Rectal smooth muscle tissue (tissue), 1 donor: ENCODE results near the gene STUM.

Source experiments
- H3K27ac ChIP-seq: one replicate; pipeline ENCODE4 v1.7.0; 2013; ENCODE audit warnings: low read depth, low read length, inconsistent platforms
- H3K27me3 ChIP-seq: one replicate; pipeline ENCODE4 v1.7.0; 2013; ENCODE audit warnings: low read length; ENCODE audit not compliant: control insufficient read depth, insufficient read depth
- H3K36me3 ChIP-seq: one replicate; pipeline ENCODE4 v1.7.0; 2013; ENCODE audit warnings: low read length; ENCODE audit not compliant: control insufficient read depth, insufficient read depth
- H3K4me1 ChIP-seq: one replicate; pipeline ENCODE4 v1.7.0; 2013; ENCODE audit warnings: low read length; ENCODE audit not compliant: control insufficient read depth, insufficient read depth
- H3K4me3 ChIP-seq: one replicate; pipeline ENCODE4 v1.7.0; 2013; ENCODE audit warnings: low read length
- H3K9ac ChIP-seq: one replicate; pipeline ENCODE4 v1.7.0; 2013; ENCODE audit warnings: low read length

The STUM gene

GRCh38 chr1:226523646-226524406 lies 24.7 kb upstream of the STUM start:
- H3K27ac ChIP-seq, result no peak overlapping the region
- no peaks in the 10 kb centered on the region for H3K4me1 ChIP-seq
- no peak overlapping the region for H3K4me3 ChIP-seq
- H3K27me3 ChIP-seq, result no peaks in the 10 kb centered on the region
- H3K9ac ChIP-seq, result no peak overlapping the region
- H3K36me3 ChIP-seq, result no peaks in the 10 kb centered on the region

GRCh38 chr1:226524547-226524946 lies 24.0 kb upstream of the STUM start:
- no peaks in the 10 kb centered on the region for H3K4me1 ChIP-seq
- no peak overlapping the region for H3K4me3 ChIP-seq
- no peaks in the 10 kb centered on the region for H3K36me3 ChIP-seq
- H3K27ac ChIP-seq, result no peak overlapping the region
- H3K27me3 ChIP-seq, result no peaks in the 10 kb centered on the region
- H3K9ac ChIP-seq, result no peak overlapping the region

- no peak overlapping the region for H3K27ac ChIP-seq
- no peak overlapping the region for H3K9ac ChIP-seq
- no peaks in the 10 kb centered on the region for H3K4me1 ChIP-seq
- no peaks in the 10 kb centered on the region for H3K27me3 ChIP-seq
- H3K4me3 ChIP-seq, result no peak overlapping the region
- H3K36me3 ChIP-seq, result no peaks in the 10 kb centered on the region
Measured at GRCh38 chr1:226525750-226526149, 22.8 kb upstream of the STUM start.

- no peak overlapping the region for H3K4me3 ChIP-seq
- no peak overlapping the region for H3K9ac ChIP-seq
- H3K4me1 ChIP-seq, result no peaks in the 10 kb centered on the region
- no peak overlapping the region for H3K27ac ChIP-seq
- H3K27me3 ChIP-seq, result no peaks in the 10 kb centered on the region
- H3K36me3 ChIP-seq, result no peaks in the 10 kb centered on the region
Measured at GRCh38 chr1:226526801-226527595, 21.6 kb upstream of the STUM start.

- no peak overlapping the region for H3K4me3 ChIP-seq
- no peak overlapping the region for H3K9ac ChIP-seq
- H3K27ac ChIP-seq, result no peak overlapping the region
- H3K4me1 ChIP-seq, result no peaks in the 10 kb centered on the region
- no peaks in the 10 kb centered on the region for H3K27me3 ChIP-seq
- no peaks in the 10 kb centered on the region for H3K36me3 ChIP-seq
Measured at GRCh38 chr1:226529891-226530290, 18.7 kb upstream of the STUM start.

- no peak overlapping the region for H3K9ac ChIP-seq
- H3K27me3 ChIP-seq, result no peaks in the 10 kb centered on the region
- H3K36me3 ChIP-seq, result no peaks in the 10 kb centered on the region
- H3K4me3 ChIP-seq, result no peak overlapping the region
- no peak overlapping the region for H3K27ac ChIP-seq
- no peaks in the 10 kb centered on the region for H3K4me1 ChIP-seq
Measured at GRCh38 chr1:226530591-226530990, 18.0 kb upstream of the STUM start.

GRCh38 chr1:226531360-226532093 lies 17.0 kb upstream of the STUM start:
- Histone ChIP-seq H3K36me3 (no peaks in the 10 kb centered on the region), H3K4me3 (no peak overlapping the region), H3K4me1 (no peaks in the 10 kb centered on the region), H3K27ac (no peak overlapping the region), H3K27me3 (no peaks in the 10 kb centered on the region), H3K9ac (no peak overlapping the region)

- no peak overlapping the region for H3K27ac ChIP-seq
- no peak overlapping the region for H3K9ac ChIP-seq
- H3K4me3 ChIP-seq, result no peak overlapping the region
- no peaks in the 10 kb centered on the region for H3K27me3 ChIP-seq
- no peaks in the 10 kb centered on the region for H3K36me3 ChIP-seq
- H3K4me1 ChIP-seq, result no peaks in the 10 kb centered on the region
Measured at GRCh38 chr1:226532553-226532952, 16.0 kb upstream of the STUM start.

- H3K27ac ChIP-seq, result no peak overlapping the region
- no peaks in the 10 kb centered on the region for H3K27me3 ChIP-seq
Measured at GRCh38 chr1:226533220-226533619, 15.3 kb upstream of the STUM start.

GRCh38 chr1:226534098-226534497 lies 14.5 kb upstream of the STUM start:
- H3K36me3 ChIP-seq, result no peaks in the 10 kb centered on the region
- no peak overlapping the region for H3K4me3 ChIP-seq
- H3K9ac ChIP-seq, result no peak overlapping the region
- no peaks in the 10 kb centered on the region for H3K27me3 ChIP-seq
- no peaks in the 10 kb centered on the region for H3K4me1 ChIP-seq
- no peak overlapping the region for H3K27ac ChIP-seq

More at GRCh38 chr1:226533220-226533619, 15.3 kb upstream of the STUM start:
- H3K4me3 ChIP-seq, result no peak overlapping the region
- no peaks in the 10 kb centered on the region for H3K36me3 ChIP-seq
- no peaks in the 10 kb centered on the region for H3K4me1 ChIP-seq
- no peak overlapping the region for H3K9ac ChIP-seq

- Histone ChIP-seq H3K36me3 (no peaks in the 10 kb centered on the region), H3K9ac (no peak overlapping the region), H3K27me3 (no peaks in the 10 kb centered on the region), H3K4me1 (no peaks in the 10 kb centered on the region), H3K4me3 (no peak overlapping the region), H3K27ac (no peak overlapping the region)
Measured at GRCh38 chr1:226534645-226535044, 13.9 kb upstream of the STUM start.

- Histone ChIP-seq H3K4me1 (no peaks in the 10 kb centered on the region), H3K27me3 (no peaks in the 10 kb centered on the region), H3K36me3 (no peaks in the 10 kb centered on the region), H3K27ac (no peak overlapping the region), H3K9ac (no peak overlapping the region), H3K4me3 (no peak overlapping the region)
Measured at GRCh38 chr1:226535666-226536065, 12.9 kb upstream of the STUM start.
